Ramos (cell line): ENCODE results near the gene WDR7.

Experiments
- in situ Hi-C: fragments of 300-500 bp; cut with MboI; formaldehyde crosslinking; loops from one replicate; pipeline ENCODE4 v1.14.3; 2022; ENCODE audit warnings: low sequenced_read_pairs; ENCODE audit not compliant: unreplicated experiment

Gene WDR7

DNA sequence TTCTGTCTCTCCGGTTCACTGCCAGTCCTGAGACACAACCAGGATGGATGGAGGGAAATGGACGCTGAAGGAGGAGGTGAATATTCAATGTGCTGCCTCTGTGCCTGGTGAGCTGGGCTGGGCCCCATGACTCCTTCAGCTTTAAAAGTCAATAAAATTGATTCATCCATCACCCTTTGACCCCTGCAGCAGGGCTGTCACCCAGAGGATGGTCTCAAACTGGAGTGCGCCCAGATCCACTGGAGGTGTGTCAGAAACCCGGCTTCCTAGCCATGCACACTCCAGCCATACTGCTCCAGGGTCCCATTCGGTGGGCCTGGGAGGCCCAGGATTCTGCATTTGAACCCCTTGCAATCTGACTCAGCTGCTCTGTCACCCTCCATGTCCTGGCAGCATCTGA lies 401.6 kb downstream of the WDR7 start:
- in situ Hi-C loops: no loop called here

DNA sequence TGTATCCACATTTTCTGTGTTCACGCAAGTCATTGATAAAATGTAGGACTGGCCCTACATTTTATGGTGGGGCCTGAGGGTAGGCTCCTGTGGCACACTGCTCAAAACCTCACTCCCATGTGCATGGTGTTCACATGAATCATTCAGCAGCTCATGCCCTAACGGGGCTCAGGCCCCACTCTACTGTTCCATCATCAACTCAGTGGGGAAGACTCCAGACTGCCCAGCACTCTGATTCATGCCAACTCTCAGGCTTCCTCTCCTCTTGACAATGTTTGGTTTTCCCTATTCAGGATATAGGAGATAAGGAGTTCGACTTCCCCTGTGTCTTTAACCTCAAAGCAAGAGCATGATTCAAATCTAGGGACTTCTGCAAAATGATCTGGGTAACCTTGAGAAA lies 403.7 kb downstream of the WDR7 start:
- in situ Hi-C loops: no loop called here

DNA sequence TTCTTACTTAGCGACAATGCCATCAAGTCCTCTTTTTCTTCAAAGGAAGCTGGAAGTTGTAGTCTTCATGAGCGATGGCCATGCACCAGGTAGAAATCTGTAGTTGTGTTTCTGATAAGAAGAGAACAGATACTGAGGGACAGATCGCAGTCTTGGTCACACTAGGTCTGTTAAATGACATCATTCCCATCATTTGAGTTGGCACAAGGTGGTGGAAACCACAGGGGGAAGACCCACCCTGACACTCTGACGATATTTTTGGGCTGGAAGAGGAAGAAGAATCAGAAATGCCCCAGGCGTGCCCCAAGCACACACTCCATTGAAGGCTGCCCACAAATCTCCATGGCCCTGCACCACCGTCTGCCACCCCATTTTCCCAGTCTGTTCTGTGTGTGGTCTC lies 406.7 kb downstream of the WDR7 start:
- in situ Hi-C loops: no loop called here

DNA sequence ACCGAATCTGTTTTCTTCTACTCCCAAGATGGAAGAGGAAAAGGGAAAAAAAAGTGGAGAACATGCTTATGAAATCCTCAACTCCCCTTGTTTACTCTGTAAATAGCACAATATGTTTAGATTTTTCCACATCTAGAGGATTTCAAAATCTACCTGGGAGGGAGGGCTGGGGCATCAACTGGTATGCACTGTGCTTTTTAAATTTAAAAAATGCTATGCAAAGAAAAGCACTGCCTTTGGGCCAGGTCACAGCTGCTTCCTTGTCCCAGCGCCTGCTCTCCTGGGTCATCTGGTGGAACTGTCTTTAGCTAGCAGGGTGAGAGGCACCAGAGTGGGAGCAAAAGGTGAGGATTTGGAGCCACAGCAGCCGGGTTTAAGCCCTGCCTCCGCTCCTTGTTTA lies 407.6 kb downstream of the WDR7 start:
- in situ Hi-C loops: no loop called here

DNA sequence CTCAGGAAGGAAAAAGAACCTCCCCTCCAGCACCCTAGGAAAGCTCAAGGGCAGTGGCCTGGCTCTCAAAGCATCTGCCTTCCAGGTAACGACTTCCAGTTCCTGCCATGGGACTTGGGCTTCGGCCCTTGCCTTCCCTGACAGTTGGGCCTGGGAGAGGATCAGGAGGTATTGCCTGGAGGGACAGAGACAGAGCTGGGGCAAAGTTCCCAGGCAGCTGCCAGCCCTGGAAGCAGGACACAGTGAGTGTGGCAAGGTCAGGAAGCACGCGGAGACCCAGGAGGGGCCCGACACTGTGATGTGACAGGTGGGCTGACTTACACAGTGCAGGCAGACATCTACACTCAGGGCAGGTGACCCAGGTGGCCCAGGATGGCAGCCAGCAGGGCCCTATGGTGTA lies 408.2 kb downstream of the WDR7 start:
- in situ Hi-C loops: no loop called here

DNA sequence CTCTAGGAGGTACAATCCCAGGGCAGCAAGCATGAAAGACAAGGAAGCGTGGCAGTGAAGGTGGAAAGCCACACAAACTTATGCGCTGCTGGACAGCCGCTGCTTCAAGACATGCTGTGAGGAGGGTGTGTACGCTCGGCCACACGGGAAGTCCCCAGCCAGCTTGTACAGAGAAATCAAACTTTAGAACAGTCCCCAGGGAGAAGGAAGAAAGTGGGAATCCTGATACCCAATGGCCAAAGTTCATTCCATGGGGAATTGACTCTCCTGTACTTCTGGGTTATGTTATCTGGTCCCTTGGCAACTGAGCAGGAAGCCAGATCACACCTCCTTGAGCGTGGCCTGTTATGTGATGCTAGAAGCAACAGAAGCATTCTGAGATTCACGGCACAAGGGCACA lies 409.7 kb downstream of the WDR7 start:
- in situ Hi-C loops: no loop called here

DNA sequence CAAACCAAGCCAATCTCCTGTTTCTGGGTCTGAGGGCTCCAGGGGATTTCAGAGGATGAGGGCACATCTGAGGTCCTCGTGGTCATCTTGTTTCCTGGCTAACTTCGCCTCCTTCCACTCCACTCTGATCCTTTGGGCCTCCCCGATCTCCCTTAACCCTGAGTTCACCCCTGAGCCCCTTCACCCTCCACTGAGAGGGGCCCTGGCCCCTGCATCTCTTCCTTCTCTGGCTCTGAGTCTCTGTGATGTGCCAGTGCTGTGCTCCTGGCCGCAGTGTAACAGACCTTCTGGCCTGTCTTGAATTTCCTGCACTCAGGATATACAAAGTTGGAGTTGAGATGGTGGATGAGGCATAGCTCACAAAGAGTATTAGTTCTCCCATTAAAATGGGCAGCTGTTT lies 411.0 kb downstream of the WDR7 start:
- in situ Hi-C loops: no loop called here

DNA sequence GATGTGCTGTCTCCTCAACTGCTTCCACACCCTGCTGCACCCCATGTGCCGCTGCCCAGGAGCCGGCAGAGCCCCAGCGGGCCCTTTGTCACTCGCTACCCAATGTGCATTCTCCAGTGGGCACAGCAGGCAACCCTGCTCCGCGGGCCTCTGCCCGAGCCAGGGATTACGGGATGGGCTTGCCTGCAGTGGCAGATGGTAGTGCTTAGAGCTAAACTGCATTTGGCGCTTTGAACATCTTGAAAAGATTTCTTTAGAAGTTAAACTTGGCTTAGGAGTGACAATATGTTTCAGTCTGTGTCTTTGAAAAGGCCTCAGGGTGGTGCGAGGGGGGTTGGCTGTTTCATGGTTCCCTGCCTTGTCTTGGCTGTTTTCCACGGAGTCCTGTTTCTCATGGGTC lies 411.7 kb downstream of the WDR7 start:
- in situ Hi-C loops: no loop called here

DNA sequence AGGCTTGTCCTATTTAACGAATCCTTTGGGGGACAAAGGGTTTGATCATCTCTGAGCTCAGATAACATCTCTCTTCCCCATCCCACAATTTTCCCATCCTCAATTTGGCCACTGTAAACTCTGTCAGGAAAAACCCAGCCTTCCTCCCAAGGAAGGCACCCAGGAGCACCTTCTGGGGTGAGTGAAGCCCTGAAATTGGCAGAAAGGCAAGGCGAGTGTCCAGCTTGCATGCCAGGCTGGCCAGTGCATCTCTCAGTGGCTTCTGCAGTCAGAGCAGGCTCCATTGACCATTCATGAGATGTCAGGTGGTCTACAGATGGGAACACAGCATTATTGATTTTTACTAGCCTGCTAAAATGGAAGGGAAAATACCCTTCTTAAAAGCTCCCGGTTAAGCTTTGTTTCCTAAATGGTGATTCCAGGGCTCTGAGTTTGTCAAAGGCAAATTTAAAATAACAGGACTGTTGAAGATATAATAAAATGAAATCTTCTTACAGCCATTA lies 412.5 kb downstream of the WDR7 start:
- in situ Hi-C loops: no loop called here

DNA sequence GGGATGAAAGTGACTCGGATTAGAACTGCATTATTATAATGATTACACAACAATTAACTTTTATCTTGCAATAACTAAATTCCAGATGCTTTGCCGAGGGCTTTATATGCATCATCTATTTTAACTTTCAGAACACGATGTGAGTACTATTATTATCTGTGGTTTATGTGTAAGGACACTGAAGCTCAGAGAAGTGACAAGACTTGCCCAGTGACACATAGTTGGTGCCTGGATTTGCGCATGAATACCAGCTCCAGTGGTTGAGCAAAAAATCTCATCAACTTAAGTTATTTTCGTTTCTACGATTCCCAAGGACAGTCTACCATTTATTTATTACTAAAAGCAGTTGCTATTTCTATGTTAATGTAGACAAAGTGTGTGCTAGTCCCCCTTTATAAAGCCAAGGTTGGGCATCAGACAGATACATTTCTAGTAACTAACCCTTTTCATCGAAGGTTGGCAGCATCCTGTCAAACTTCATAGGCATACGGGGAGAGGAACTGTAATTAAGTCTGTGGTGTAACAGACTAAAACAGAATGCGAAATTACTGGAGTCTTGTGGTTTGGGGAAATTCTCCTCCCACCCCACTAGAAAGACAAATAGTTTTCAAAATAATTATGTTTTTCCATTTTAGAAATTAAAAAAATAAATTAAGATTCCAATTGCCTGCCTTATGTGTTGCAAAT lies 422.5 kb downstream of the WDR7 start:
- in situ Hi-C loops: no loop called here

DNA sequence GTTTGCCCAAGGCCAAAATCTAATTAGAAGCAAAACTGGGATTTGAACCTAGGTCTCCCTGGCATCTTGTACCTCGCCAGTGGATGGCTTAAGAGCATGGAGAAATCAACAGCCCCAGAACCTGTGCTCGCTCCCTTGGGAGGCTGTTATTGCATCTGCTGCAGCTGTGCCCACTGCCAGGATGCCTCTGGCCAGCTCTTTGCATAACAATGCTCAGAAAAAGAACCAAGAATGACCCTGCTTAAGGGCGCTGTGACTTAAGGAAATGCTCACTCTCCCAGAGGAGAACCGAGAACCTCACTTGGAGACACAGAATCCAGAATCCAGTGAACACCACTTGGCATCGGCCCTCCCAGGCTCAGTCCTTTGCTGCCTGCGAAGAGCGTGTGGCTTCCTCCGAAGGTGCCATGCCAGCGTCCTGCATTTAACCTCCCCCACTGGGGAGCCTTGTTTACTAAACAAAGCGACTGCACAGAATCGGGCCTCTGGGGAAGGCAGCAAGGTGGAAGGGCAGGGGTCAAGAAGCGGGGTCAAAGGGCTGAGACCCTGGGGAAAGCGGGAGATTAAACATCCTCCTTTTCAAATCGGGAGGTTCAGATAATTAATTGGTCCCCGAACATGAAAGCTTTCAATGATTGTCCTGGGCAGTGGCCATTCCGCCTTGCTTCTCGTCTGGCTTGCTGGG lies 424.7 kb downstream of the WDR7 start:
- in situ Hi-C loops: no loop called here

DNA sequence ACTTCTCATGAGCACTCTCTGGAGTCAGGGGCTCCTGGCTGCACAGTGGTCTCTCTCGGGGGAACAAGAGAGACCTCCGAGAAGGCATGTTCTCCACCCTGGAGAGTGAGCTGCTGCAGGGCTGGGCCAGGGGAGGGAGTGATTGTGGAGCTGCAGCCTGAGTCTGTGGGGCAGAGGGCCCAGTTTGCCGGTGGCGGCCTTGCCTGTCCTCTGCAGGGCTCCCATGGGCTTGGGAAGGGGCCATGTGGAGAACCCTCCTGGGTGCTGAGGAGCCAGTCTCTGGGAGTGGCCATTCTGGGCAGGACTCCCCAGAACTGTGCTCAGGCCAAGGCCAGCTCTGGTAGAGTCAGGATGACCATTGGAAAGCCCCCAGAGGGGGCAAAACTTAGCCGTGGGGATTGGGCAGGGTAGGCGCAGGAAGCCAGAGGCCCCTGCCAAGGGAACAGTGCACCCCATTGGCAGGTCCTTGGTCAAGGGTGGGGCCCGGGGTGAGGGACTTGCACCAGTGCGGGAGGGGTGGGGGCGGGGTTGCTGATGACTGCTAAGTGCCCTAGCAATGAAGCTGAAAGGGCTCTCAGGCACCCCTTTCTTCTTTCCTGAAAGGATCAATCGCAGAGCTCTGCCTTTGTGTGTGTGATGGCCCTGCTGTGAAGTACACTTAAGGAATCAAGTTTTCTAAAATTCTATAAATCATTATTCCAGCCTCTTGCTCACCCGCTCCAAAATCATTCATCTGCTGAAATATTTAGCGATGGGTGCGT lies 426.0 kb downstream of the WDR7 start:
- in situ Hi-C loops: no loop called here

DNA sequence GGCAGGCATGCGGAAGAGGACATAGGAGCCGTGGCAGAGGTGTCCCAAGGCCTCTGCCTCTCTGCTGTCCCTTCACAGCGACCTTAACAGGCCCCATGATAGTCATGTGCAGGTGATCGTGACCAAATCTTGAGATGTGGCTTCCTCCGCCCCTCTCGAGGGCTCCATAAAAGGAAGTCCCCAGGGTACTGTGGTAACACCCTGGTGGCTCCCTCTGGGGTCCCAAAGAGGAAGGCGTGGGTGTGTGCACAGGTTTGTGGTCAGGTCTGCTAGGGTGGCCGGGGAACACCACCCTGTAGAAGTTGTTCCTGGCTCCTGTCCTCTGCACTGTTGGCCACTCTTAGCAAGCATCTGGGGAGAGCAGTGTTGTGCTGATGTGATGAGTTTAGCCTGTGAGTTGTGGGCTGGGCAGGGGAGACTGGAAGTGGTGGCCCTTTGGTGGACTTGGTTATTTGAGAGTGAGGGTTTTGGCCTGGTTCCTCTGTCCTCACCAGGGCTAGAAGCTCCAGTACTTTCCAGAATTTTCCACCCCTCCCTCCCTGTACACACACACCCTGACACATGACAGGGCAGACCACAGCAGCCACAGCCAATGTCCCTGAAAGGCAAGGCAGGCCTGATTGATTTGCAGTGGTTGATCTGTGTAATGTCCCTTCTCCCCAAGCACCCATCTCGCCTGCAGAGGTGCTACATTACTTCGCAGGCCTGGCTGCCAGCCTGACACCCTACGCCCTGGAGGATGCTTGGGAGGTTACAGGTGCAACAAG lies 426.8 kb downstream of the WDR7 start:
- in situ Hi-C loops: no loop called here

DNA sequence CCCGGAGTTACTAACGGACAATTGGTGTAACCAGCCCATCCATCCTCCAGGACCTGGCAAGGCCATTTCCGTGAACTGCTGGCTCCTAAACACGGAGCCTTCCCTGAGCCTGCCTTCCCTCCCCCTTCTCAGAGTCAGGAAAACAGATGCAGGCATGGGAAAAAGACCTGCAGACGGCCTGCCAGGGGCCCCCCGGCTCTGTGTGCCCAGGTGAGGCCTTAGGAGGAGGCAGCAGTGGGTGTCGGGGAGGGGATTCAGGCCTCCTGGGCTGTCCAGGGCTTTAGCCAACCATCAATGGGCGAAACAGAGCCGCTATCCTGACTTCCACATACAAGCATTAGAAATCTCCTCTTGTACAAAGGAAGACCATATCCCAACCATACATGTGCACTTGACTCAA lies 427.5 kb downstream of the WDR7 start:
- in situ Hi-C loops: no loop called here

DNA sequence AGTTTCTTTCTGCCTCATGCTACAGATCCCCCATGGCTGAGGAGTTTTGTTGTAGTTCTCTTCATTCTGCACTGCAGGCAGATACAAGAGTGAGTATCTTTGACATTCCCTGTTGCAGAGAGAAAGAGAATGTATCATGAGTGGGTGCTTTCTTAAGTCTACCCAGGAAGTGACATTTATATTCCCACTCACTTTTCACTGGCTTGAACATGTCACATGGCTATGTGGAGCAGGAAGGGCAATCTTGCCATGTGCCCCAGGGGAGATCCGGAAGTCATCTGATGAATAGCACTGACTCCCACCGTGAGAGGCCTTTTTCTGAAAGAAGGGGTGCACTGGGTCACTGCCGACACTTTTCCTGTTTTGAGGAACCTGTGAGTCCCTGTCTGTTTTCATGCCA lies 429.3 kb downstream of the WDR7 start:
- in situ Hi-C loops: no loop called here

DNA sequence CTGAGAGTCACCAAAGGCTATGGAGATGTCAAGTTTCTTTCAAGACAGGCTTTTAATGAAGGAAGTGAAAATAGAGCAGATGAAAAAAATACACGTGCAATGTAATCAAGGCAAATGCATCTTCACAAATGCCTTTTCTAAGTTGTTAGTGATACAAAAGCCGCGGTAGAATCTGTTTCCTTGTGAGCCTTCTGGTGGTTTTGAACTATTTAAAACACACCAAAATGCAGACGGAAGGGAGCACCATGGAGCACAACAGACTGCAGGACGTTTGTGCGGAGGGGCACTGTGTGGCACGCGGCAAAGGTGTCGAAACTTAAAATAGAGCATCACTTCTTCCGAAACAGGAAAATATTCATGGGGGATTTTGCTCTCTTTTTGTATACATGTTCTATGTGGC lies 430.7 kb downstream of the WDR7 start:
- in situ Hi-C loops: no loop called here

DNA sequence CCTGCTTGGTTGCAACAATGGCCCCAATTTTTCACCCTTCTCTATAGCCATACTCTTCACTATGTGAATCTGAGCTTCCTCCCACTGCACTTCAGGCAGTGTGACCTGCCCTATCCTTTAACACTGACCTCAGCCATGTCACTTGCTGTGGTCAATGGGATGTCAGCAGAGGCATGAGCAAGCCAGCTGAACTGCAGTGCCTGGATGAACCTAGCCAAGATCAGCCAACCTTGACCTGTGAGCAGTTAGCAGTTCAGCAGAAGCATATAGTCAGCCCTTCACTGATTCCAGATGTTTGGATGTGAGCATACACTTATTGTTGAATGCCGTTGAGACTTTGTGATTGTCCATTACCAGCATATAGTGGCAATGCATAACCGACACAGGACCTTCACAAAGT lies 432.3 kb downstream of the WDR7 start:
- in situ Hi-C loops: no loop called here

DNA sequence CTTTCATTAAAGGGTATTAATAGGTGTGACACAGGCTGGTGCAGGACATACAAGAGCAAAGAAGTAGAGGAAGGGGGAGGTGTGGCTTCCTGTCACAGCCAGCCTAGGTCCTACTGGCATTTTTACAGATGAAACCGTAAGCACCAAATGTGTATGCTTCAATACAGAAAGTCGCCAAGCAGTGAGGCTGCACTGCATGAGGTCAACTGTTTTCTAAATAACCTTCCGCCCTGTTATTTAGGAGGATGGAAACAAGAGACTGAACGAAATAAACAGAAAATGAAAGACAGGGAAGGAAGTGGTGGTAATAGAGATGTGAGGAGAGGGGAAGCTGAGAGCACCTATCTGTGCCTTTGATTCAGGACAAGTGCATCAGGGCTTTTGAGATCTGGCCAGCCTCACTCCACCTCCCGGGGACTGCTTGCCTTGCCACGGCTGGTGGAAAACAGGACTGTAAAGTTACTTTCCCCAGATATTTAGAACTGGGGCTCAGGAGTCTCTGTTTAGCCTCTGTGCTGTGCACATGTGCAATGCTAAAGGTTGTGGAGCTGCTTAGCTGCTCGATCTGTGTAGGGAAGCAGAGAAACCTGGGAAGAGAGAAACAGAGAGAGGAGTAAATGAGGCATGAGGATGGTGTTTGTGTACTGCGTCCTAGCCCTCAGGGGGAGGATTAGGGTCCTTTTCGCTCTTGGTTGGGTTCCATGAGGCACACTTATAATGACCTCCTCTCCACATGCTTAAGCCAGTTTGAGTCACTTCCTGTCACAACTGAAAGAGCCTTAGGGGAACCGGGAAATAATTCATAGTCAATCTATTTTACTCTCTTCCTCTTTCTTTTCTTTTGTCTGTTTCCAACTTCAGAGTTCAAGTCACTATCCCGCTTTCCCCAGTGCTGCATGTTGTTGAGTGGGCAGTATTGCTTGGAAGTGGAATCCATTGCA lies 433.4 kb downstream of the WDR7 start:
- in situ Hi-C loops: no loop called here

DNA sequence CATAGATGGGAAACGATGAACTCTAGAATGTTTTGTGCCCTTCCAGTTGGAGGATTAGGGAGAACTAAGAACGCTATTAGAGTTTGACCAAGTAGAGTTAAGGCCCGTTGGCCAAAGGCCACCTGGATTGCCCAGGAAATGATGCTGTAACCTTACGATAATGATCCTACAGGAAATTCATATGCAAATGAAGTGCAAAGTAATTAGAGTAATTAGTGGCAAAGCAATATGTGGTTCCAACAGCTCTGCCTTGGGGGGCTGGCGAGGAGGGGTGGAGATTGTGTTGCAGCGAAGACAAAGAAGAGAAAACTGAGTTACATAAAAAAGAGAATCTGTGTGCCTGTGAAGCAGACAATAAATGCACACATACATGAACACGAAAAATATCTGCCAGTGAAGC lies 434.2 kb downstream of the WDR7 start:
- in situ Hi-C loops: no loop called here

DNA sequence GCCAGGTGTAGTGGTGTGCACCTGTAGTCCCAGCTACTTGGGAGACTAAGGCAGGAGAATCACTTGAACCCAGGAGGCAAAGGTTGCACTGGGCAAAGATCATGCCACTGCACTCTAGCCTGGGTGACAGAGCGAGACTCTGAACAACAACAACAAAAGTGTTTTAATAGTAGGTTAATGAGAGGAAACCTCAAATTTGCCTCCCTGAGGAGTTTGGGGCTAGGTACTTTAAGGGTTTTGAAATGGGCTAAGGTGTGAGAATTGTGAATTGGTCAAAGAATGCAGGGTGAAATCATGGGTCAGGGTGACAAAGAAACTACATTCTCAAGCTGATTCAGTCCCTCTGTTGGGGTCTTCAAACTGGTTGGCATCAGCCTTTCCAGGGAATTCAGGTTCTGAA lies 435.0 kb downstream of the WDR7 start:
- in situ Hi-C loops: no loop called here
